ENCODE data around the gene IL31.
"Not testable (repeated sequence)": the region's sequence is repeated elsewhere in the genome, so short reads cannot be mapped to it uniquely, and the experiment has no call there.

IL31 gene

DNA sequence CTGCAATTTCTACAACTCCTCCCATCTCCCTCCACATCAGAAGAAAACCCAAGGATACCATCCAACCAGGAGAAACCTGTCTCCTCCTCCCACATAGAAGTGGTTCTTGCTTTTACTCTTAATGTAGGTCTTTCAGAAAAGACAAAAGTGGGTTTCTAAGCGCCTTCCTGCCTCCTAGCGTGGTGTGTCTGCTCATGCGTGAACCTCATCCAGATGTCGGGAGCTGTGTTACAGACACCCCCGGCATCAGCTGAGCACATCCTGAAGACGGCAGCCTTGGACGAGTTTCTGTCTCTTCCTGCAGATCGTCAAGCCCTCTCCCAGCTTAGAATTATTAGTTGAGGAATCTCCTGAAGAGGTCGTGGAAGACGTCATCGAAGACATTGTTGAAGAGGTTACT lies 18.4 kb upstream of the IL31 start:
- DNase-seq (ENCODE audit: low read depth in 2 of 2, low spot score in 1 of 2) = no peak

DNA sequence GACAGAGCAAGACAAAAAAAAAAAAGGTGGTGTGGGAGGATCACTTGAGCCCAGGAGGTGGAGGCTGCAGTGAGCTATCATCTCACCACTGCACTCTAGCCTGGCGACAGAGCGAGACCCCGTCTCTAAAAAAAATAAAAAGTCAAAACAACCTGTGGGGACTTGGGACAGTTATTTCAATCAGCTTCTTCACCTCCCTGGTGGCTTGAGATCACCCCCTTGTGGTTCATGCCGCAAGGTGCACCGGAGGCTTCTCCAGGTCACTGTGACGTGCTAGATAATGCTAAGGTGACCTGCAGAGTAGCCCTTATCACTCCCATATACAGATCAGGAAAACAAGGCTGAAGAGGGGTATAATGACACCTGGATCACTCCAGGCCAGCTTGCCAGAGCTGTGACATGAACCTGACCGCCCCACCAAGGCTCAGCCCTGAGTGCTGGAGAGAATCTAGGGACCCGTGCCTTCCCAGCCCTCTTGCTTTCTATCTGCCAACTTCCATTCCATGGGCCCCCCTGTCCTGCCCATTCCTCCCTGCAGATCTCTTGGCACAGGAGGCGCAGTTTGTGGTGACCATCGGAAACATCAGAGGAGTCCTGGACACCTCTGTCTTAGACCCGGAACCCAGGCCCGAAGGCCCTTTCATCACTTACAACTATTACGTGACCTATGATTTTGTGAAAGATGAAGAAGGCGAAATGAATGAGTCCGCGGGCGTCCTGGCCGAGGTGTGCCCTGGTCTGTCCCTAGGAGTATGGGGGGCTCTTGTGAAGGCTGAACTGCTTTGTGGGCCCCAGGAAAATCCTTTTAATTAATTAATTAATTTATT lies 17.0 kb upstream of the IL31 start:
- DNase-seq (ENCODE audit: low read depth in 2 of 2, low spot score in 1 of 2) = peak; percentile 43 to 46

DNA sequence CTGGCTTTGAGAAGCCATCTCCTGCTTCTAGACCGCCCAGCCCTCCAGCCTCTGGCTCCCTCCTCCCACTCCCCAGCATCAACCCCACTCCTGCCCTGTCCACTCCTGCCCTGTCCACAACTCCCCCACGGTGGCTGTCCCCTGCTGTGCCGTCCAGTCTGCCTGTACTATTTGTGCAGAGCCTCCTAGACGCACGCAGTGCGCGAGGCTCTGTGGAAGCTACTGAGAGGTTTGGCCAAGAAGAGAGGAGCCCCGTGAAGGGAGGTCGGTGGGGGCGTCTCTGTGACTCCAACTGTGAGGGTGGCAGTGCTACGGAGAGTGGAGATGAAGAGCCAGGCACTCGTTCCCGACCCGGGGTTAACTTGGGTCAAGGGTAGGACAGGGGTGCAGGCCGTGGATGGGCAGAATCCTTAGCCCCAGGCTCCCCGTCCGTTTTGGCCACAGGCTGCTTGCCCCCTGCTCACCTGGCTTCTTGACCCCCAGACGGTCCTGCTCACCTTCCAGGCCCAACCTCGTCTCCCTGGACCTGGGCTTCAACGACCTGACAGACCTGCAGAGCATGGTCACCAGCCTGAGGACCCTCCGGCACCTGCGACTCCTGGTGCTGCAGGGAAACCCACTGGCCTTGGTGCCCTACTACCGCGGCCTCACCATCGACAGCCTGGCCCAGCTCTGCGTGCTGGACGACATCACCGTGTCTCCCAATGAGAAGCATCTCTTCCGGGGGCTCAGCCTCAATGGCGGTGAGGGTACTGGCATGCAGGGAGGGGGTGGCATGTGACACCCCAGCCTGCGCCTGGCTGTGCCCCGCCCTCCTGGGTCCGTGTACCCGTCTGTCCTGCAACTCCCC lies 15.8 kb upstream of the IL31 start:
- DNase-seq (ENCODE audit: low read depth in 2 of 2, low spot score in 1 of 2) = no peak

DNA sequence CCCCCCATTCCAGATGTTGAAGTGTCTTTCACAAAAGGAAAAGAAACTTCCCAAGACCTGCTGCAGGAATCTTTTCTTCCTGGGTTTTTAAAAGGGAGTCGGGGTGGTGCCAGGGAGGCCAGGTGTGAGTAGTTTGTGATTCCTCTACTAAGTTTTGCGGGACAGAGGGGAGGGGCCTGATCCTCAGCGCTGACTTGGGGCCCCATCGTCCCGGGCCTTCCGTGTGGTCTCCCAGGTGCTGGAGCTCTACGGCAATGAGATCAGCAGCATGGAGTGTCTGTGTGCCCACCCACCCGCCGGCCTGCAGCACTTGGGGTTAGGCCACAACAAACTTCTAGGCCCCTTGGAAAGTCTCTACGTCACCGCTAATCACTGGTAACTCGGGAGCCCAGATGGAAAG lies 13.4 kb upstream of the IL31 start:
- no peak for DNase-seq (ENCODE audit: low read depth in 2 of 2, low spot score in 1 of 2)

DNA sequence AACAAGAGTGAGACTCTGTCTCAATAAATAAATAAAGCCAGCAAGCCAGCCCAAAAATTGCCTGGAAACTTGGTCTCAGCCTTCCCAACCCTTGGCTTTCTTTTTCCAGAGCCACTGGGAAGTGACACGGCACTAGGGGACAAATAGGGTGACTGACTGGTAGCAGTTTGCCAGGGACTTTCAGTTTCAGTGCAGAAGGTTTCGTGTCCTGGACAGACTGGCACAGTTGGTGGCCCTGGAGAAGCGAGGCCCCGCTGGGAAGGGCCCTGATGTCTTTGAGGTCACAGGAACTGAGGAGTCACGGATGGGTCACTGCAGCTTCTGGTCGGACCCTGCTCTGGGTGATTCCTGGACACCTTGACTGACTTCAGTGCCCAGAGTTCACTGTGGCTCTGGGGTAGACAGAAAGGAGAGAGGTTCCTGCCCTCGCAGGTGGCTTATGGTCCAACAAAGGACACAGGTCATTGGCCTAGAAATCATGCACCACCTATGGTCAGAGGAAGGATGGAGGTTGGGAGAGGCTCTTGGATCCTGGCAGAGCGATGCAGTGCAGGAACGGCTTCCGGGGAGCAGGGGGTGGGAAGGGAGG lies 11.6 kb upstream of the IL31 start:
- DNase-seq (ENCODE audit: low read depth in 2 of 2, low spot score in 1 of 2) = no peak

DNA sequence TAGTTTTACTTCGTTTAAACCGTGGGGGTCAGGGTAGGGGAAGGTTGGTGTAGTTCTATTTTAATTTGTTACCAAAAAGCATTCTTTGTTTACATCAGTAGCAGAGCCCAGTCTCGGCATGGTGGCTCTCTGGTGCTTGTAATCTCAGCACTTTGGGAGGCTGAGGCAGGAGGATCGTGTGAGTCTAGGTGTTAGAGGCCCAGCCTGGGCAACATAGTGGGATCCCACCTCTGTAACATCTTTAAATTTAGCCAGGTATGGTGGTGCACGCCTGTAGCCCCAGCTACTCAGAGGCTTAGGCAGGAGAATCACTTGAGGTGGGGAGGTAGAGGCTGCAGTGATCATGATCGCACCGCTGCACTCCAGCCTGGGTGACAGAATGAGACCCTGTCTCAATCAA lies 11.1 kb upstream of the IL31 start:
- no peak for DNase-seq (ENCODE audit: low read depth in 2 of 2, low spot score in 1 of 2)

DNA sequence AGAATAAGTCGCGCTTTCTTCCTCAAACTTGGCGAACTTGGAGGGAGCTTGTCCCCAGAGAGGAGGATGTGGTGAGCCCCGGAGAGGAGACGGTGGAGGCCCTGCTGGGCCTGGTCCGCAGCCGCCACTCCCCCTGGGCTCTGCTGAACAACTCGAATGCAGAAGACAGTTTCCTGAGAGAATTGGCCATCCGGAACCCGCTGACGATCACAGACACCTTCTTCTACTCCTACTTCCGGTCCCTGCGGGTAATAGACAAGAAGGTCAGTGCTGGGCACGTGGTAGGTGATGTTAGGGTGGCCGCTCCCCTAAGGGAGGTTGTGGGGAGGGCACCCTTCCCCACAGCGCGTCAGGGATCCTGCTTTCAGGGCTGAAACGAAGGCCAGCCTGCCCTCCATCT lies 10.5 kb upstream of the IL31 start:
- no peak for DNase-seq (ENCODE audit: low read depth in 2 of 2, low spot score in 1 of 2)

DNA sequence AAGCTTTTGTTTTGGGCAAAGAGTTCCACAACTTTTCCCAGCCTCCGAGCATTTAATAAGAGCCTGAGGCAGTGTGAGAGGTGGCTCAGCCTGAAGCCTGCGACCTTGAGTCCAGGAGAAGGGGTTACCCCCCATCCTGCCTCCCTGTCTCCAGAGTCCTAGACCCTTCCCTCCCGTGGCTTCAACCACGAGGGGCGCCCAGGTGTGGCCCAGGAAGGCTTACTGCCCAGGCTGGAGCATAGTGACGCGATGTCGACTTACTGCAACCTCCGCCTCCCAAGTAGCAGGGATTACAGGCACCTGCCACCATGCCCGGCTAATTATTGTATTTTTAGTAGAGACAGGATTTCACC lies 9.5 kb upstream of the IL31 start:
- DNase-seq (ENCODE audit: low read depth in 2 of 2, low spot score in 1 of 2) = no peak

DNA sequence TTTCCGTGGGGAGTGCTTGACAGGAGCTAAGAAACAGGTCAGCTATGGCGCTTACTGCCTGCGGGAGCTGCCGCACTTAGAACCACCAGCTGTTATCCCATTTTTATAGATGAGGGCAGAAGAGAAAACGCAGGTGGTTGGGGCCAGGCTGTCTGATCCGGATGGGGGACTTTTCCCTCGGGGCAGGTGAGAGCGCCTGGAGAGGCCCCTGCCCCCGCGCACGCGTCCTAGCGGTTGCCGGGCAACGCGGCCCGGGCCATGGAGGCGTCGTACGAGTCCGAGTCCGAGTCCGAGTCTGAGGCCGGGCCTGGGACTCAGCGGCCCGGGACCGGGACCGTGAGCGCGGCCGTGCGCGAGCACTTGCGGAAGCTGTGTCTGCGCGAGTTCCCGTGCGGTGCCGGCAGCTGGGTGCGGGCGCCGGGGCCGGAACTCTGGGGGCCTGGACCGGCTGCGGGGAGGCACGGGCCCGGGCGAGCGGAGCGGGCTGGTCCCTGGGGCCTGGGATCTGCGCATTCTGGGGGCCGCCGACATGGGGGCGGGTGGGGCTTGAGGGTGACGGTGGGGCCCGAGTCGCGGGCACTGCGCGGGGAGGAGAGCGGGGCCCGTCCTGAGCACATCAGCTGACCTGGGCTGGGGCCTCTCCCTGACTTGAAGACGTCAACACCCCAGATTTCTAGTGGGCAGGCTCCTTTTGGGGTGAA lies 9.0 kb upstream of the IL31 start, which contains the start of gene LRRC43:
TSS of gene LRRC43 (plus strand) at position 237 of the 701 bp plus-strand sequence. CDS start at position 259, 22 bp downstream.
- no peak for DNase-seq (ENCODE audit: low read depth in 2 of 2, low spot score in 1 of 2)

DNA sequence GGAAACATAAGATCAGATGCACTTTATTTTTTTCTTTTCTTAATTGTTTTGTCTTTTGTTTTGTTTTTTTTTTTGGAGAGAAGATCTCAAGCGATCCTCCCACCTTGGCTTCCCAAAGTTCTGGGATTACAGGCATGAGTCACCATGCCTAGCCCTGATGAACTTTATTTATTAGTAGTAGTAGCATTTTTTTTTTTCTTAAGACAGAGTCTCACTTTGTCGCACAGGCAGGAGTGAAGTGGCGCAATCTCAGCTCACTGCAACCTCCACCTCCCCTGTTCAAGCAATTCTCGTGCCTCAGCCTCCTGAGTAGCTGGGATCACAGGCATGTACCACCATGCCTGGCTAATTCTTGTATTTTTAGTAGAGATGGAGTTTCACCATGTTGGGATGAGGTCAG lies 2.5 kb upstream of the IL31 start:
- not testable (repeated sequence) for DNase-seq (ENCODE audit: low read depth in 2 of 2, low spot score in 1 of 2)

DNA sequence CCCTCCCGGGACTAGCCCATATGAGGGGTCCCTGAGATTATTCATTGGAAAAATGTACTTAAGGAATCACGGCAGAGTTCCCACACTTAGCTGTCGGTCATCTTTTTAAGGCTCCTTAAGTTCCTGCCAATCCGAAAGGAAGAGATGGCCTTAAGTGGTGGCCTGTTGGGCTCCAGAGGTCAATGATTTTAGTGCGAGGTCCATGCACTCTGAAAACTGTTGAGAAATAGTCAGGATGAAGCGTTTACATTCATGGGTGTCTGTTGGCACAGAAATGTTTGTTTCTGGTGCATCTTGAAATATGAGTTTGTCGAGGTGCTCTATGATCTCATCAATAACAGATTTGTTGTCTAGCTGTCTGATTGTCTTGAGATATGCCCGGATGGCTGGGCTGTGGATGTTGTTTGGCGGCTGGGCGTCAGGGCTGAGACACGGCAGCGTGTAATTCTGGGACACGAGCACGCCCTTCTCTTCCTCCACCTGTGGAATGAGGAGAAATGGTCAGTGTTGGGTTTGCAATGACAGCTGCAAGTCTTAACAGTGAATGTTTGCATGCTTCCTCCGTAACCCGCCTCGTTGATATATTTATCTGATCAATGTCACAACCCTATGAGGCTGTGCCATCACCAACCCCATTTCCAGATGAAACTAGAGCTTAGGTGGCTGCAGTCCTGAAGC lies 1.6 kb downstream of the IL31 start:
- DNase-seq (ENCODE audit: low read depth in 2 of 2, low spot score in 1 of 2) = no peak

DNA sequence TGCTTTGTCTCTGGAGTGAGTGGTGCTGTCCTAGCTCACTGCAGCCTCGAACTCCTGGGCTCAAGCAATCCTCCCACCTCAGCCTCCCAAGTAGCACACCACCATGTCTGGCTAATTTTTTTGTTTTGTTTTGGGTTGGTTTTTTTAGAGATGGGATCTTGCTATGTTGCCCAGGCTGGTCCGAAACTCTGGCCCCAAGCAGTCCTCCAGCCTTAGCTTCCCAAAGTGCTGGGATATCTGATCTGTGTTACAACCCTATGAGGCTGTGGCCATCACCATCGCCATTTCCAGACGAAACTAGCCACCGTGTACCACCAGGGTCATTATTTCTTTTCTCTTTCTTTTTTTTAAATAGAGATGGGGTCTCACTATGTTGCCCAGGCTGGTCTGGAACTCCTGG lies 2.6 kb downstream of the IL31 start:
- no peak for DNase-seq (ENCODE audit: low read depth in 2 of 2, low spot score in 1 of 2)

DNA sequence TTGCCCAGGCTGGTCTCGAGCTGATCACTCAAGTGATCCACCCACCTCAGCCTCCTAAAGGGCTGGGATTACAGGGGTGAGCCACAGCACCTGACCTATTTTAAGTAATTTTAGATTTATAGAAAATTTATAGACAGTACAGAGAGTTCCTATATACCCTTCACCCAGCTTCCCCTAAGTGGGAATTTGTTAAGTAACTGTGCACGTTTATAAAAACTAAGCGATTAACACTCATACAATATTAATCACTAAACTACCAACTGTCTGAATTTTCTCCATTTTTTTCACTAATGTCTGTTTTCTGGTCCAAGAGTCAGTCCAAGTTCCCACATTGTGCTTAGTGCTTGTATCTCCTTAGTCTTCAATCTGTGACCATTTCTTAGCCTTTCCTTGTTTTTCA lies 5.5 kb downstream of the IL31 start:
- DNase-seq (ENCODE audit: low read depth in 2 of 2, low spot score in 1 of 2) = no peak

DNA sequence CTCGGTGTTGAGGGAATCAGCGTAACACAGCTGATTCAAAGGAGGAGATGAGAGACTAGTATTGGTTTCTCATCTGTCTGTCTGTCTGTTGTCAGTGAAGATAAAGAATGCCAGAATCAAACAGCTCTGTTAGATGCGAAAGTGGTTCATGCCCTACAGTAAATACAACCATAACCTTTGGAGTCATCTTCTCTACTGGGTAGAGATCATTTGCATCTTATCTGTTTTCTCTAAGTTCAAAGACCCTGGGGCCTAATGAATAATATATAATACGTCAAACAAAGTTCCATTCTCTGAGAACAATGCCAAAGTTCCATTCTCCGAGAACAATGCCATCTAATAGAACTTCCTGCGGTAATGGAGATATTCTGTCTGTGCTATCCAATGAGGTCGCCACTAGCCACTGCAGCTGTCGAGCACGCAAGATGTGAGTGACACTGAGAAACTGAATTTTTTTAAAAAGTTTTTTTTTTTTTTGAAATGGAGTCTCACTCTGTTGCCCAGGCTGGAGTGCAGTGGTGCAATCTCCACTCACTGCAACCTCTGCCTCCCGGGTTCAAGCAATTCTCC lies 6.6 kb downstream of the IL31 start:
- DNase-seq (ENCODE audit: low read depth in 2 of 2, low spot score in 1 of 2) = no peak

DNA sequence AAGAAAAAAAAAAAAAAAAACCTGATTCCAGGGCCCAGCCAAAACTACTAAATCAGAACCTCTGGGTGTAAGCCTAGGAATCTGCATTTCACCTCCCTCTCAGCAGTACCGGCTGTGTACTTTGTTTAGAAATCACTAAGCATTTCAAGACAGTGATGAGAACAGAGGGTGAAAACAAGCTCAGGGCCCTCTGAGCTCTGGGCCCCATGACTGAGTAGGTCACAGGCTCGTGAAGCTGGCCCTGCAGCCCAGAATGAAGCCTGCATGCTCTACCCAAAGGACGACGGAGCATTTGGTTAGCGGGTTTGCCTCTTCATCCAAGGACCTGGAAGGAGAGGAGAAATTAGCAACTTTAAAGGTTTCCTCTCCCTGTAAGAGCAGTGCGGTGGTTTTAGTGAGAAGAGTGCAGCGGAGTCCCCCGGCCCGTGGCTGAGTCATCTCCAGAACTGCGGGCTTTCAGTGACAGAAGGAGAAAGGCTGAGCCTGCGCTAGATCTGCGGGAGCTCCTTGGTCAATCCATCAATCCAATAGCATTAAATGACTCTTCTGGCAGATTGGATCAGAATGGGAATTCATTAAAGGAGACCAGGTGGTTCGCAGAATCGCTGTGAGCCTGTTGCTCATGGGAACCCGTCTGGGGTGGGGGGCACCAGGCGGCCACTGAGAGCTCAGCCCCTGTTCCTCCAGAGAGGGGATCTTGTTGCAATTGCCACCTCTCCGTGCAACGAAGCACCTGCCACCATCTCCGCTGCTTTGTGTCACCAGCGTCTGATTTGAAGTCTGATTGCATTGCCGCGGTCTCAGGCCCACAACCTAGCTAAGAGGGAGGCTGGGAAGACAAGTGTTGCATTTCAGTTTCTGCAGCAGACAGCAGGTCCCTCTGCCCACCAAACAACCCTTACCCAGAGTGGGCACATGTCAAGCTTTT lies 7.3 kb downstream of the IL31 start:
- DNase-seq (ENCODE audit: low read depth in 2 of 2, low spot score in 1 of 2) = no peak

DNA sequence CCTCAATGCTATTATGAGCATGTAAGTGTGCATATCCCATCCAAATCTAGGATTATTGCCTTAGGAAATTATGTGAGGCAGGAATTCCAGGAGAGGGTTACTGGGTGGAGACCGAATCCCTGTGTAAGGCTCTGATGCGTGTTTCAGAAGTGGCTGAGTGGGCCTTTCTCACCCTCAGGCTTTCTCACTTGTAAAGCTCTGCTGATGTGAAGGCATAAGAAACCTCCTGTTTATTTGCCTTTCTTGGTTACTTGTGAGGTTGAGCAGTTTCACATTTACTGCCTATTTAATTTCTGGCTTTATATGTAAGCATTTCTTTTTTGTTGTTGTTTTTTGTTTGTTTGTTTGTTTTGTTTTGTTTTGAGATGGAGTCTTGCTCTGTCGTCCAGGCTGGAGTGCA lies 11.0 kb downstream of the IL31 start:
- no peak for DNase-seq (ENCODE audit: low read depth in 2 of 2, low spot score in 1 of 2)

DNA sequence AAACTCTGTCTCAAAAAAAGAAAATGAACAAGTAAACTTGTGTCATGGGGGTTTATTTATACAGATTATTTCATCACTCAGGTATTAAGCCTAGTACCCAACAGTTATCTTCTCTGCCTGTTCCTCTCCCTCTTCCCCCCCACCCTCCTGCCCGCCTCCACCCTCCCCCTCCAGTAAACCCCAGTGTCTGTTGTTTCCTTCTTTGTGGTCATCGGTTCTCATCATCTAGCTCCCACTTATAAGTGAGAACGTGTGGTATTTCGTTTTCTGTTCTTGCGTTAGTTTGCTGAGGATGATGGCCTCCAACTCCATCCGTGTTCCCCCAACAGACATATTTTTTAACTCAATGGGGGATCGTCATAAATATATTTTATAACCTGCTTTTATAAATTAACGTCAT lies 12.3 kb downstream of the IL31 start:
- DNase-seq (ENCODE audit: low read depth in 2 of 2, low spot score in 1 of 2) = no peak

DNA sequence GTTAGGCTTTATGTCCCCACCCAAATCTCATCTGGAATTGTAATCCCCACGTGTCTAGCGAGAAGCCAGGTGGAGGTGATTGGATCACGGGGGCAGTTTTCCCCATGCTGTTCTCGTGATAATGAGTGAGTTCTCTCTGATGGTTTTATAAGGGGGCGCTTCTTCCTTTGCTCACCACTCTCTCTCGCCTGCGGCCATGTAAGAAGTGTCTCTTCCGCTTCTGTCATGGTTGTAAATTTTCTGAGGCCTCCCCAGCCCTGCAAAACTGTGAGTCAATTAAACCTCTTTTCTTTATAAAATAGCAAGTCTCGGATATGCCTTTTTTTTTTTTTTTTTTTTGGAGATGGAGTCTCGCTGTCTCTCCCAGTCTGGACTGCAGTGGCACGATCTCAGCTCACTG lies 13.3 kb downstream of the IL31 start:
- DNase-seq (ENCODE audit: low read depth in 2 of 2, low spot score in 1 of 2) = no peak

DNA sequence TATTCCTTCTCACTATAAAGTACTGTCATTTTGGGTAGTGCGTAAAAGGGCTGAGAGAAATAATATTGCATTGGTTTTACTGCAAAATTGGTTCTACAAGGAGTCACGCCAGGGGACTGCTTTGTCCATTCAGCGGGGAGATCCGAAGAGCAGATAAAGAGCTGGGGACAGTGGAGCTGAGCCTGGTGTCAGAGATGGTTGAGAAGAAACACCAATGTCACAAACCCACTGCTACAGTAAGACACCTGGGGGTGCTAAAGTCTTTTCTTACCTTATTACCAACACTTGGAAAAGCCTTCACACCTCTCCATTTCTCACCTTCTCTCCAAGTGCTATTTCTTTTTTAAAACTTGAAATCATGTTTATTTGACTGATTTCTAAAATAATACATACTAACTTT lies 14.1 kb downstream of the IL31 start:
- no peak for DNase-seq (ENCODE audit: low read depth in 2 of 2, low spot score in 1 of 2)
